Measurements from ENCODE around the gene KNL1.
"Not testable (repeated sequence)": the region's sequence is repeated elsewhere in the genome, so short reads cannot be mapped to it uniquely, and the experiment has no call there.

The KNL1 gene

GRCh38 chr15:40650479-40650878, 56.4 kb downstream of the KNL1 start:
- DNase-seq = no peak

- no peak for DNase-seq
Measured at GRCh38 chr15:40660686-40661085, 66.6 kb downstream of the KNL1 start.

GRCh38 chr15:40664909-40665308, 70.9 kb downstream of the KNL1 start:
- DNase-seq = no peak

- not testable (repeated sequence) for DNase-seq
Measured at GRCh38 chr15:40676290-40676689, 82.2 kb downstream of the KNL1 start.

GRCh38 chr15:40676906-40677305, 82.9 kb downstream of the KNL1 start:
- not testable (repeated sequence) for DNase-seq

- DNase-seq = no peak
Measured at GRCh38 chr15:40680151-40680550, 86.1 kb downstream of the KNL1 start.

GRCh38 chr15:40680959-40681358, 86.9 kb downstream of the KNL1 start:
- DNase-seq = not testable (repeated sequence)

GRCh38 chr15:40684381-40684780, 90.3 kb downstream of the KNL1 start:
- no peak for DNase-seq

- DNase-seq = no peak
Measured at GRCh38 chr15:40685376-40685775, 91.3 kb downstream of the KNL1 start.

GRCh38 chr15:40688932-40689799, 95.1 kb downstream of the KNL1 start:
- no peak for DNase-seq

GRCh38 chr15:40691737-40692136, 97.7 kb downstream of the KNL1 start:
- no peak for DNase-seq

GRCh38 chr15:40693904-40694687, 100.0 kb downstream of the KNL1 start:
- DNase-seq = no peak

- peak in 54 of 56 donors; percentile 51 to 92 (median 83) for DNase-seq
Measured at GRCh38 chr15:40694688-40695468, 100.8 kb downstream of the KNL1 start, which contains the start of gene RAD51. TSS of gene RAD51 (plus strand) at chr15:40695174. CDS start at chr15:40698759, 3,585 bp downstream.

GRCh38 chr15:40695469-40695890, 101.4 kb downstream of the KNL1 start:
- no peak for DNase-seq

- no peak for DNase-seq
Measured at GRCh38 chr15:40696228-40696627, 102.2 kb downstream of the KNL1 start.

- DNase-seq = no peak
Measured at GRCh38 chr15:40697916-40698315, 103.9 kb downstream of the KNL1 start.

- DNase-seq = peak in 1 of 56 donors; percentile 7
Measured at GRCh38 chr15:40702077-40702476, 108.0 kb downstream of the KNL1 start.

- no peak for DNase-seq
Measured at GRCh38 chr15:40706121-40706520, 112.1 kb downstream of the KNL1 start.
